Mucosa of descending colon (tissue), 3 donors: ENCODE results near the gene DGKD. TPM values are rescaled to one million over a fixed set of nuclear protein-coding genes. Genes with fewer than 3 reads are reported as not detected.

Experiments used
- ATAC-seq: fragments of 200-7000 bp; cut with Tn5 transposase; one replicate; pipeline ENCODE4 v1.9.1; 2020; ENCODE audit warnings: mild to moderate bottlenecking, moderate library complexity
- DNase-seq, 3 donors: peaks; one replicate each; pipeline ENCODE4 v3.0.0-alpha.2; 2020
- H3K36me3 ChIP-seq: fragments of 200-600 bp; one replicate; pipeline ENCODE4 v1.8.0; 2021; ENCODE audit warnings: low read depth, mild to moderate bottlenecking
- H3K4me1 ChIP-seq: fragments of 200-600 bp; one replicate; pipeline ENCODE4 v1.8.0; 2021; ENCODE audit warnings: low read depth, mild to moderate bottlenecking
- H3K4me3 ChIP-seq: fragments of 200-600 bp; one replicate; pipeline ENCODE4 v1.8.0; 2021; ENCODE audit warnings: mild to moderate bottlenecking
- H3K9me3 ChIP-seq: fragments of 200-600 bp; one replicate; pipeline ENCODE4 v1.8.0; 2021; ENCODE audit warnings: mild to moderate bottlenecking
- intact Hi-C, 2 donors: fragments of 100-400 bp; cut with DNase I in 1 of 2; cut with micrococcal nuclease in 1 of 2; formaldehyde crosslinking; loops; one replicate each; pipeline versions ENCODE4 v1.11.0 to v1.11.1; 2022; cut with DNase I, micrococcal nuclease
- total RNA-seq, 3 donors: library from RNA; stranded (reverse); fragmentation: NEBNext Ultra II Directional in 2 of 3; extraction: Animal tissue kit (Norgen Biotek cat#: 25700) in 2 of 3; gene quantifications; one replicate each; pipeline versions ENCODE4 v1.2.1 to v1.2.4, GENCODE V29; 2021 to 2023
- TF ChIP-seq, protein P1 (sequence below): fragments of 200-600 bp; IDR thresholded peaks from one replicate; pipeline ENCODE4 v1.8.0; 2022; ENCODE audit warnings: antibody characterized with exemption, mild to moderate bottlenecking
- donor health status: DM: no; HTN: no; CAD: no; lungs with moderate emphysema.
- donor health status: DM: no; HTN: no; CAD: no.
- donor health status: DM: no; HTN: yes; CAD: no.

Gene DGKD
- total RNA-seq, 3 donors from 2014 or later = 81.8 to 159 (median 102) TPM

DNA sequence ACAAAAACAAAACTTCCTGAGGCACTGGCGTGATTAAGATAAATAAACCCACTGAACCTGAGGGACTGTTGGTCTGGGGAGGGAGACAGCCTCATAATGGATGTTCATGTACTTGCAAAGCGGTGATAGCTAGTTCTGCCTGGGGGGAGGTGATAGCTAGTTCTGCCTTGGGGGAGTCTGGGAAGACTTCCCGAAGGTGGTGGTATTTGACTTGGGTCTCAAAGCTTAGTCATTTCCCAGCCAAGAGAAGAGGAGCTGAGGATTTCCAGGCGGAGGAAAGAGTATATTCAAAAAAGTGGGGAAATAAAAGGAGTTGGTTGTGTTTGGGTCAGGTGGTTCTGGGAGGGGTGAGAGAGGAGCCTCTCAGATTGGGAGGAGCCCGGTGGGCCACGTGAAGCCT lies 24.7 kb downstream of the DGKD start:
- no peaks in the 10 kb centered on the region for H3K36me3 ChIP-seq
- TF ChIP-seq, protein P1, sequence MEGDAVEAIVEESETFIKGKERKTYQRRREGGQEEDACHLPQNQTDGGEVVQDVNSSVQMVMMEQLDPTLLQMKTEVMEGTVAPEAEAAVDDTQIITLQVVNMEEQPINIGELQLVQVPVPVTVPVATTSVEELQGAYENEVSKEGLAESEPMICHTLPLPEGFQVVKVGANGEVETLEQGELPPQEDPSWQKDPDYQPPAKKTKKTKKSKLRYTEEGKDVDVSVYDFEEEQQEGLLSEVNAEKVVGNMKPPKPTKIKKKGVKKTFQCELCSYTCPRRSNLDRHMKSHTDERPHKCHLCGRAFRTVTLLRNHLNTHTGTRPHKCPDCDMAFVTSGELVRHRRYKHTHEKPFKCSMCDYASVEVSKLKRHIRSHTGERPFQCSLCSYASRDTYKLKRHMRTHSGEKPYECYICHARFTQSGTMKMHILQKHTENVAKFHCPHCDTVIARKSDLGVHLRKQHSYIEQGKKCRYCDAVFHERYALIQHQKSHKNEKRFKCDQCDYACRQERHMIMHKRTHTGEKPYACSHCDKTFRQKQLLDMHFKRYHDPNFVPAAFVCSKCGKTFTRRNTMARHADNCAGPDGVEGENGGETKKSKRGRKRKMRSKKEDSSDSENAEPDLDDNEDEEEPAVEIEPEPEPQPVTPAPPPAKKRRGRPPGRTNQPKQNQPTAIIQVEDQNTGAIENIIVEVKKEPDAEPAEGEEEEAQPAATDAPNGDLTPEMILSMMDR = no peak
- ATAC-seq = no peak
- no peaks in the 10 kb centered on the region for H3K9me3 ChIP-seq
- intact Hi-C loops = no loop called here
- H3K4me3 ChIP-seq = no peak overlapping the region
- no peak for DNase-seq
- H3K4me1 ChIP-seq = peaks cover 19% of the 10 kb centered on the region

DNA sequence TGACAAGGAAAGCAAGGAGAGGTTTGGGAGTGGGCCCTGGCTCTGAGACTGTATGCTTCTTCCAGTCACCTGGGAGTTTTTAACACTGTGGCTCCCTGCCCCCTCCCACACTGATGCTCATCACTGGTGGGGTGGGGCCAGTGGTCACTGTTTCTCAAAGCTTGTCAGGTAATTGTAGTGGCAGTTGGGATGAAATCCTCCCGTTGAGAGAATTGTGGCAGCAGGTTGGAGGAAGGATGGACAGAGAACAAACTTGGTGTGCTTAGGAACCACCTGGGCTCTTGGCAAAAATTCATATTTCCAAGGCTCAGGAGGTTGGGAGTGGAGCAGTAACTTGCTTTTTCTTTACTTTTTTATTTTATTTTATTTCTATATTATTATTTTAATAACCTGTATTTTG lies 25.1 kb downstream of the DGKD start:
- Histone ChIP-seq H3K36me3 (no peaks in the 10 kb centered on the region), H3K9me3 (no peaks in the 10 kb centered on the region), H3K4me1 (peaks cover 19% of the 10 kb centered on the region), H3K4me3 (no peak overlapping the region)
- ATAC-seq (no peak), DNase-seq (no peak)
- TF ChIP-seq, protein P1 = no peak
- intact Hi-C loops = no loop called here

DNA sequence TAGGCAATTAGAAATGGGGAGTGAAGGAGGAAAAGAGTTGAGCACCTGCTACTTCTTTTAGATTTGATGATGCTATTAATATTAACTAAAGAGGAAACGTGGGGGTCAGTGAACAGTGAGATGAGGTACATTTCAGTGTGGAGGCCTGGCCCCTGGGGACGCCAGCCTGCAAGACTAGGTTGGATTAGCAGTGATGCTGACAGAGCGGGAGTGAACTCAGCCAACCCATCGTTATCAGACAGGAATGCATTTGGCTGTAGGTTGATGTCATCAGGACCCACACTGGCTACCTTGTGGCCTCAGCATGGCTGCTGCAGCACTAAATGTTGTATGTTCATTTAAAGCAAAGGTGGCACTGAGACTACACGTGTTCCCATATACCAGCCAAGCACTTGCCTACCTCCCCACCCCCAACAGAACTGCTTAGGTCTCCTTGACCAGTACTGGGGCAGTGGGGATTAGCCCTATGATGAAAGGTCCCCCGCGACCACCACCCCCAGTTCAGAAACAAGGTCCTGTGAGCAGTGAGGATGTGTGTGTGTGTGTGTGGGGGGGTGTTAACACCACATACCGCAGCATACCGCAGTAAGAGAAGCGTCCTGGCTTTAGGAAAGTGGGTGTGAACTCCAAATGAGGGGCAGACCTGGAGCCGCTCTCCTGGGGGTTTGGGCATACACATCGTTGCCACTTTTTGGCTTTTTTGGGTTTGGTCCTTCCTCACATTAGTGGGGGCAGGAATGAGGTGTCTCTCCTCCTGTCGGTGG lies 26.0 kb downstream of the DGKD start:
- DNase-seq = no peak
- Histone ChIP-seq H3K9me3 (no peaks in the 10 kb centered on the region), H3K4me3 (no peak overlapping the region), H3K36me3 (no peaks in the 10 kb centered on the region), H3K4me1 (peaks cover 11% of the 10 kb centered on the region)
- TF ChIP-seq, protein P1 = no peak
- peak; percentile 35 for ATAC-seq
- intact Hi-C loops = no loop called here

DNA sequence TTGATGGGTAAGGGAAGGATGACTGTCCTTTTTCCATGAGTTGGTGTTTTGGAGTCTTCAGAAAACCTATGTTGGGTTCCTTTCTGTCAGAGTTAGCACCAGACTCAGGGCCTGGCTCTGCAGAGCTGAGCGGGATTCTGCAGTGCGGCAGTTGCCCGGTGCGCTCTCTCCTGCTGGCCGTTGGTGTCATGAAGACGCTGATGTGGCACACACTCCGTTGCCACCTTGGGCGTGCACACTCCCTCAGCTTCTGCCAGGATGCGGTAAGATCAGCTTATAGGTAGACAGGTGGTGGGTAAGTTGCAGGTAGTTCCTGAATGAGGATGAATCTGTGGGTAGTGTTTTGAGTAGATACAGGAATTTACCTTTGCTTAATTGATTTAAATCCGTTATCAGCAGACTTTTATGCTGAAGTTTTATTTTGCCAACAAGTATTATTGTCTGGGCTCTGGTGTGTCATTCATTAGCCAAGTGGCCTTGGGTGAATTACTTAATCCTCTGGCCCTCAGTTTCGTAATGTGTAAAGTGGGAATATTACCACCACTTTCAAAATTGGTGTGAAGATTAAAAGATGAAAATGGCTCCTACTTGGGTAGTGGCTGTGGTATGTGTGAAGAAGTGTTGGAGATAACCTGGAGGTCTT lies 26.8 kb downstream of the DGKD start:
- TF ChIP-seq, protein P1 = no peak
- Histone ChIP-seq H3K4me1 (peaks cover 3% of the 10 kb centered on the region), H3K4me3 (no peak overlapping the region), H3K9me3 (no peaks in the 10 kb centered on the region), H3K36me3 (no peaks in the 10 kb centered on the region)
- DNase-seq = no peak
- ATAC-seq = no peak
- intact Hi-C loops = no loop called here

DNA sequence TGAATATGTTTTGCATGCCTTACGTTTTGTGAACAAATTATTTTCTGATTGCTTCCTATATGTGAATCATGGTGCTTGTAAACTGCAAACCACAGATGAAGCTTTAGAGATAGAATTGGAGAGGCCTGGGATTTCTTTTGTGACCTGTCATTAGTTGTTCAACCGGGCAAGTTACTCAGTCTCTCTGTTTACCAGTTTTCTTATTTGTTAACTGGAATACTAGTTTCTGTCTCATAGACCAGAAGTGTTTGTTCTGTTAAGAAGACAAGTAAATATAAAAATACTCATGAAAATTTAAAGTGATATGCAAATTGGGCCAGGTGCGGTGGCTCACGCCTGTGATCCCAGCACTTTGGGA lies 27.3 kb downstream of the DGKD start:
- no peaks in the 10 kb centered on the region for H3K36me3 ChIP-seq
- H3K9me3 ChIP-seq = no peaks in the 10 kb centered on the region
- DNase-seq (no peak), ATAC-seq (no peak)
- H3K4me3 ChIP-seq = no peak overlapping the region
- H3K4me1 ChIP-seq = peaks cover 3% of the 10 kb centered on the region
- intact Hi-C loops = no loop called here
- TF ChIP-seq, protein P1 = no peak
